HepG2 (cell line): ENCODE data around the gene GLUL. TPM values are rescaled to one million over a fixed set of nuclear protein-coding genes. Genes with fewer than 3 reads are reported as not detected.

Experiments
- ATAD3A ChIP-seq: sonication (generic); formaldehyde crosslinking; IDR thresholded peaks from 2 replicates; pipeline ENCODE4 v1.4.0; 2020; ENCODE audit warnings: missing genetic modification reagents
- CCDC6 ChIP-seq: sonication (generic); formaldehyde crosslinking; IDR thresholded peaks from 2 replicates; pipeline ENCODE4 v1.8.1; 2022; ENCODE audit warnings: mild to moderate bottlenecking, missing genetic modification reagents, moderate library complexity
- EEA1 ChIP-seq: sonication (generic); formaldehyde crosslinking; IDR thresholded peaks from 2 replicates; pipeline ENCODE4 v1.5.1; 2020; ENCODE audit warnings: mild to moderate bottlenecking, missing genetic modification reagents, borderline replicate concordance
- KAT7 ChIP-seq: IDR thresholded peaks from 2 replicates; pipeline ENCODE4 v1.6.1; 2018; ENCODE audit warnings: borderline replicate concordance, missing compliant biosample characterization
- NFIC ChIP-seq: IDR thresholded peaks from 2 replicates; pipeline ENCODE4 v1.6.1; 2012; ENCODE audit warnings: mild to moderate bottlenecking, low read length, inconsistent platforms
- PAF1 ChIP-seq: IDR thresholded peaks from 2 replicates; pipeline ENCODE4 v1.6.1; 2016; ENCODE audit warnings: missing genetic modification reagents, missing compliant biosample characterization
- PCBP1 ChIP-seq: fragments of 200-400 bp; formaldehyde crosslinking; IDR thresholded peaks from 2 replicates; pipeline ENCODE4 v1.6.1; 2017; ENCODE audit warnings: mild to moderate bottlenecking, low read depth, low read length, borderline replicate concordance
- RARA ChIP-seq: IDR thresholded peaks from 2 replicates; pipeline ENCODE4 v1.6.1; 2016; ENCODE audit warnings: missing genetic modification reagents, missing compliant biosample characterization
- ZFP36L2 ChIP-seq: sonication (generic); formaldehyde crosslinking; IDR thresholded peaks from 2 replicates; pipeline ENCODE4 v1.4.0; 2020; ENCODE audit warnings: missing genetic modification reagents
- ZNF12 ChIP-seq: sonication (generic); formaldehyde crosslinking; IDR thresholded peaks from 2 replicates; pipeline ENCODE4 v1.5.0; 2020; ENCODE audit warnings: missing genetic modification reagents
- ZNF33B ChIP-seq: sonication (generic); formaldehyde crosslinking; IDR thresholded peaks from 2 replicates; pipeline ENCODE4 v1.5.1; 2020; ENCODE audit warnings: mild to moderate bottlenecking, missing genetic modification reagents
- ZNF484 ChIP-seq: sonication (generic); formaldehyde crosslinking; IDR thresholded peaks from 2 replicates; pipeline ENCODE4 v1.5.1; 2020; ENCODE audit warnings: mild to moderate bottlenecking, low read depth, missing genetic modification reagents, borderline replicate concordance
- ZNF577 ChIP-seq: sonication (generic); formaldehyde crosslinking; IDR thresholded peaks from 2 replicates; pipeline ENCODE4 v1.4.0; 2020; ENCODE audit warnings: mild to moderate bottlenecking, low read depth, missing genetic modification reagents, borderline replicate concordance
- ZNF674 ChIP-seq: sonication (generic); formaldehyde crosslinking; IDR thresholded peaks from 2 replicates; pipeline ENCODE4 v1.5.0; 2020; ENCODE audit warnings: low read depth, mild to moderate bottlenecking, missing genetic modification reagents
- polyA plus RNA-seq, 8 experiments: library from polyadenylated mRNA; depleted of rRNA in 3 of 8; stranded (reverse) in 7 of 8; unstranded in 1 of 8; fragments of >200 nt; fragmentation: Illumina TruSeq in 4 of 8; extraction: Trizol in 4 of 8; gene quantifications; 2 replicates each; pipeline versions ENCODE4 v1.2.1 to v1.2.3, GENCODE V29; 2011 to 2016; ENCODE audit warnings: low read depth in 4 of 8, missing spikeins in 1 of 8, mixed read lengths in 1 of 8; ENCODE audit not compliant: insufficient read depth in 1 of 8
- total RNA-seq, 5 experiments: library from RNA; depleted of rRNA; stranded (reverse); fragments of >200 nt; fragmentation: Illumina TruSeq; extraction: Trizol; gene quantifications; 2 replicates each; pipeline ENCODE4 v1.2.3, GENCODE V29; 2016; ENCODE audit warnings: low read depth in 1 of 5
- TF ChIP-seq, protein P1 (sequence below): sonication (generic); formaldehyde crosslinking; conservative IDR thresholded peaks from 2 replicates; pipeline ENCODE4 v1.8.1; 2023; ENCODE audit warnings: missing genetic modification reagents
- TF ChIP-seq, protein P2 (sequence below): sonication (generic); formaldehyde crosslinking; IDR thresholded peaks from 2 replicates; pipeline ENCODE4 v1.8.0; 2022; ENCODE audit warnings: missing genetic modification reagents, mild to moderate bottlenecking, moderate library complexity, borderline replicate concordance
- TF ChIP-seq, protein P3 (sequence below): sonication (generic); formaldehyde crosslinking; IDR thresholded peaks from 2 replicates; pipeline ENCODE4 v1.4.0; 2020; ENCODE audit warnings: low read depth, missing genetic modification reagents
- TF ChIP-seq, protein P4 (sequence below): sonication (generic); formaldehyde crosslinking; IDR thresholded peaks from 2 replicates; pipeline ENCODE4 v1.4.0; 2020; ENCODE audit warnings: missing genetic modification reagents, borderline replicate concordance
- TF ChIP-seq, protein P5 (sequence below): sonication (generic); formaldehyde crosslinking; IDR thresholded peaks from 2 replicates; pipeline ENCODE4 v1.8.1; 2023; ENCODE audit warnings: mild to moderate bottlenecking, inconsistent platforms, moderate library complexity, missing genetic modification reagents, borderline replicate concordance

The GLUL gene
- total and polyA plus RNA-seq, 2 of the 13 experiments (the other 11 are each of a cell fraction or from before 2014, with no cell fraction given) = 423 to 827 TPM

DNA sequence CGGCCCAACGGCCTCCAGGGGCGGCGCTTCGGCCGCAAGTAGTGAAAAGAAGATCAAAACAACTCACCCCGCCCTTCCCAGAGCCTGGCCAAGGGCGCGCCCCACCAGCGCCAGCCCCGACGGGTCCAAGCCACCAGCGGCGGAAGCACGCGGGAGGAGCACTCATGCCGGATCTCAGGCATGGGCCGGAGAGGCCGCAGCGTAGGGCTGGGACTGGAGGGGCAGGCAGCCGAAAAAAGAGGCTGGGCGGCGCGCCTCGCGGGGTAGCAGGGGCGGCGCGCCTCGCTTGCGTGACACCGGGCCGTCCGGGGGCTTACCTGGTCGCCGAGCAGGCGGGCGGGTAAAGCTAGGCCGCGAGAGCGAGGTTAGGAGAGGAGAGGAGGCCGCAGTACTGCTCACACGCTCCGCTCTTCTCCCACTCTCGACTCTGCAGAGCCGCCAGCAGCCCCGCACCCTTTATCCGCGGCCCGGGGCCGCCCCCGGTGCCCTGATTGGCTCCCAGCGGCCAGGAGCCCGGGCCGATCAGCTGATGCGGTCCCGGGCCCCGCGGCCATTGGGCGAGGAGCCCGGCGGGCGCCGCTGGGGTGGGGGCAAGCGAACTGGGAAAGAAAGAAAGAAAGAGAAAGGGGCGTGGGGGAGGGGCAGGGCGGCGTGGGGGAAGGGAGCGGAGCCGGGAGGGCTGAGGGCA, at the start of gene GLUL (continued):
- TF ChIP-seq ZNF12 = 0 out of 2 replicates have a peak, but pooled peaks have one; percentile 12
- peak; percentile 78; the same call in 1 of the 2 replicates for TF ChIP-seq ZNF33B (CRISPR knock-in tag)
- TF ChIP-seq RARA (CRISPR knock-in tag) = no peak
- 0 out of 2 replicates have a peak, but pooled peaks have one; percentile 59 for TF ChIP-seq PAF1 (CRISPR knock-in tag)
- TF ChIP-seq NFIC = 0 out of 2 replicates have a peak, but pooled peaks have one; percentile 17
- no peak; the same call in 1 of the 2 replicates for TF ChIP-seq EEA1 (CRISPR knock-in tag)
- TF ChIP-seq ZNF484 (CRISPR knock-in tag) = 0 out of 2 replicates have a peak, but pooled peaks have one; percentile 56
- no peak for TF ChIP-seq ZNF577 (CRISPR knock-in tag)
- TF ChIP-seq, protein P1, sequence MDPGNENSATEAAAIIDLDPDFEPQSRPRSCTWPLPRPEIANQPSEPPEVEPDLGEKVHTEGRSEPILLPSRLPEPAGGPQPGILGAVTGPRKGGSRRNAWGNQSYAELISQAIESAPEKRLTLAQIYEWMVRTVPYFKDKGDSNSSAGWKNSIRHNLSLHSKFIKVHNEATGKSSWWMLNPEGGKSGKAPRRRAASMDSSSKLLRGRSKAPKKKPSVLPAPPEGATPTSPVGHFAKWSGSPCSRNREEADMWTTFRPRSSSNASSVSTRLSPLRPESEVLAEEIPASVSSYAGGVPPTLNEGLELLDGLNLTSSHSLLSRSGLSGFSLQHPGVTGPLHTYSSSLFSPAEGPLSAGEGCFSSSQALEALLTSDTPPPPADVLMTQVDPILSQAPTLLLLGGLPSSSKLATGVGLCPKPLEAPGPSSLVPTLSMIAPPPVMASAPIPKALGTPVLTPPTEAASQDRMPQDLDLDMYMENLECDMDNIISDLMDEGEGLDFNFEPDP (CRISPR knock-in tag) = no peak
- TF ChIP-seq ATAD3A (CRISPR knock-in tag) = 0 out of 2 replicates have a peak, but pooled peaks have one; percentile 7
- TF ChIP-seq, protein P2, sequence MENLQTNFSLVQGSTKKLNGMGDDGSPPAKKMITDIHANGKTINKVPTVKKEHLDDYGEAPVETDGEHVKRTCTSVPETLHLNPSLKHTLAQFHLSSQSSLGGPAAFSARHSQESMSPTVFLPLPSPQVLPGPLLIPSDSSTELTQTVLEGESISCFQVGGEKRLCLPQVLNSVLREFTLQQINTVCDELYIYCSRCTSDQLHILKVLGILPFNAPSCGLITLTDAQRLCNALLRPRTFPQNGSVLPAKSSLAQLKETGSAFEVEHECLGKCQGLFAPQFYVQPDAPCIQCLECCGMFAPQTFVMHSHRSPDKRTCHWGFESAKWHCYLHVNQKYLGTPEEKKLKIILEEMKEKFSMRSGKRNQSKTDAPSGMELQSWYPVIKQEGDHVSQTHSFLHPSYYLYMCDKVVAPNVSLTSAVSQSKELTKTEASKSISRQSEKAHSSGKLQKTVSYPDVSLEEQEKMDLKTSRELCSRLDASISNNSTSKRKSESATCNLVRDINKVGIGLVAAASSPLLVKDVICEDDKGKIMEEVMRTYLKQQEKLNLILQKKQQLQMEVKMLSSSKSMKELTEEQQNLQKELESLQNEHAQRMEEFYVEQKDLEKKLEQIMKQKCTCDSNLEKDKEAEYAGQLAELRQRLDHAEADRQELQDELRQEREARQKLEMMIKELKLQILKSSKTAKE (CRISPR knock-in tag) = peak; percentile 37
- TF ChIP-seq, protein P3, sequence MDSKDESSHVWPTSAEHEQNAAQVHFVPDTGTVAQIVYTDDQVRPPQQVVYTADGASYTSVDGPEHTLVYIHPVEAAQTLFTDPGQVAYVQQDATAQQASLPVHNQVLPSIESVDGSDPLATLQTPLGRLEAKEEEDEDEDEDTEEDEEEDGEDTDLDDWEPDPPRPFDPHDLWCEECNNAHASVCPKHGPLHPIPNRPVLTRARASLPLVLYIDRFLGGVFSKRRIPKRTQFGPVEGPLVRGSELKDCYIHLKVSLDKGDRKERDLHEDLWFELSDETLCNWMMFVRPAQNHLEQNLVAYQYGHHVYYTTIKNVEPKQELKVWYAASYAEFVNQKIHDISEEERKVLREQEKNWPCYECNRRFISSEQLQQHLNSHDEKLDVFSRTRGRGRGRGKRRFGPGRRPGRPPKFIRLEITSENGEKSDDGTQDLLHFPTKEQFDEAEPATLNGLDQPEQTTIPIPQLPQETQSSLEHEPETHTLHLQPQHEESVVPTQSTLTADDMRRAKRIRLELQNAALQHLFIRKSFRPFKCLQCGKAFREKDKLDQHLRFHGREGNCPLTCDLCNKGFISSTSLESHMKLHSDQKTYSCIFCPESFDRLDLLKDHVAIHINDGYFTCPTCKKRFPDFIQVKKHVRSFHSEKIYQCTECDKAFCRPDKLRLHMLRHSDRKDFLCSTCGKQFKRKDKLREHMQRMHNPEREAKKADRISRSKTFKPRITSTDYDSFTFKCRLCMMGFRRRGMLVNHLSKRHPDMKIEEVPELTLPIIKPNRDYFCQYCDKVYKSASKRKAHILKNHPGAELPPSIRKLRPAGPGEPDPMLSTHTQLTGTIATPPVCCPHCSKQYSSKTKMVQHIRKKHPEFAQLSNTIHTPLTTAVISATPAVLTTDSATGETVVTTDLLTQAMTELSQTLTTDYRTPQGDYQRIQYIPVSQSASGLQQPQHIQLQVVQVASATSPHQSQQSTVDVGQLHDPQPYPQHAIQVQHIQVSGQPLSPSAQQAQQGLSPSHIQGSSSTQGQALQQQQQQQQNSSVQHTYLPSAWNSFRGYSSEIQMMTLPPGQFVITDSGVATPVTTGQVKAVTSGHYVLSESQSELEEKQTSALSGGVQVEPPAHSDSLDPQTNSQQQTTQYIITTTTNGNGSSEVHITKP (CRISPR knock-in tag) = no peak
- TF ChIP-seq ZNF674 (CRISPR knock-in tag) = no peak
- peak; percentile 89 for TF ChIP-seq CCDC6 (CRISPR knock-in tag)
- no peak for TF ChIP-seq KAT7 (CRISPR knock-in tag)
- TF ChIP-seq PCBP1 = no peak
- TF ChIP-seq ZFP36L2 = no peak
- TF ChIP-seq, protein P4, sequence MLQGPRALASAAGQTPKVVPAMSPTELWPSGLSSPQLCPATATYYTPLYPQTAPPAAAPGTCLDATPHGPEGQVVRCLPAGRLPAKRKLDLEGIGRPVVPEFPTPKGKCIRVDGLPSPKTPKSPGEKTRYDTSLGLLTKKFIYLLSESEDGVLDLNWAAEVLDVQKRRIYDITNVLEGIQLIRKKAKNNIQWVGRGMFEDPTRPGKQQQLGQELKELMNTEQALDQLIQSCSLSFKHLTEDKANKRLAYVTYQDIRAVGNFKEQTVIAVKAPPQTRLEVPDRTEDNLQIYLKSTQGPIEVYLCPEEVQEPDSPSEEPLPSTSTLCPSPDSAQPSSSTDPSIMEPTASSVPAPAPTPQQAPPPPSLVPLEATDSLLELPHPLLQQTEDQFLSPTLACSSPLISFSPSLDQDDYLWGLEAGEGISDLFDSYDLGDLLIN (CRISPR knock-in tag) = no peak; the same call in 1 of the 2 replicates
- TF ChIP-seq, protein P5, sequence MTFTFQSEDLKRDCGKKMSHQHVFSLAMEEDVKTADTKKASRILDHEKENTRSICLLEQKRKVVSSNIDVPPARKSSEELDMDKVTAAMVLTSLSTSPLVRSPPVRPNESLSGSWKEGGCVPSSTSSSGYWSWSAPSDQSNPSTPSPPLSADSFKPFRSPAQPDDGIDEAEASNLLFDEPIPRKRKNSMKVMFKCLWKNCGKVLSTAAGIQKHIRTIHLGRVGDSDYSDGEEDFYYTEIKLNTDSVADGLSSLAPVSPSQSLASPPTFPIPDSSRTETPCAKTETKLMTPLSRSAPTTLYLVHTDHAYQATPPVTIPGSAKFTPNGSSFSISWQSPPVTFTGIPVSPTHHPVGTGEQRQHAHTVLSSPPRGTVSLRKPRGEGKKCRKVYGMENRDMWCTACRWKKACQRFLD (CRISPR knock-in tag) = peak; percentile 86; the same call in 1 of the 2 replicates
